DOHH2 (cell line): ENCODE data around the gene ADAP1.

Experiments
- H3F3A ChIP-seq: fragments of 200-600 bp; sonication (generic), shearing (Covaris generic); 2 replicates; pipeline ENCODE4 v1.6.0; 2016; ENCODE audit warnings: antibody characterized with exemption, mild to moderate bottlenecking; ENCODE audit not compliant: control insufficient read depth, insufficient read depth
- H3K27ac ChIP-seq: fragments of 200-600 bp; sonication (generic); 2 replicates; pipeline ENCODE4 v1.5.1; 2014; ENCODE audit warnings: low read depth, mild to moderate bottlenecking, low read length, moderate library complexity
- H3K27me3 ChIP-seq: fragments of 200-600 bp; sonication (generic); 2 replicates; pipeline ENCODE4 v1.6.1; 2014; ENCODE audit warnings: mild to moderate bottlenecking, low read length, mixed read lengths; ENCODE audit not compliant: control insufficient read depth
- H3K36me3 ChIP-seq: fragments of 200-600 bp; sonication (generic); 2 replicates; pipeline ENCODE4 v1.6.1; 2014; ENCODE audit warnings: mild to moderate bottlenecking, low read length, moderate library complexity, mixed read lengths; ENCODE audit not compliant: control insufficient read depth
- H3K4me1 ChIP-seq: fragments of 200-600 bp; sonication (generic); 2 replicates; pipeline ENCODE4 v1.6.1; 2014; ENCODE audit warnings: mild to moderate bottlenecking, low read length, mixed read lengths; ENCODE audit not compliant: control insufficient read depth
- H3K4me2 ChIP-seq: fragments of 200-600 bp; sonication (generic); 2 replicates; pipeline ENCODE4 v1.6.0; 2014; ENCODE audit warnings: mild to moderate bottlenecking, low read length, moderate library complexity
- H3K4me3 ChIP-seq: fragments of 200-600 bp; sonication (generic); 2 replicates; pipeline ENCODE4 v1.5.1; 2014; ENCODE audit warnings: mild to moderate bottlenecking, low read length, mixed read lengths
- H3K79me2 ChIP-seq: fragments of 200-600 bp; sonication (generic); 2 replicates; pipeline ENCODE4 v1.6.1; 2014; ENCODE audit warnings: mild to moderate bottlenecking, low read length, mixed read lengths; ENCODE audit not compliant: control insufficient read depth
- H3K9me2 ChIP-seq: fragments of 200-600 bp; sonication (generic); replicated peaks from 2 replicates; pipeline ENCODE4 v1.6.1; 2014; ENCODE audit warnings: mild to moderate bottlenecking, low read length, mixed read lengths; ENCODE audit not compliant: control insufficient read depth
- H3K9me3 ChIP-seq: fragments of 200-600 bp; sonication (generic); 2 replicates; pipeline ENCODE4 v1.6.1; 2014; ENCODE audit warnings: antibody characterized with exemption, low read length, mixed read lengths; ENCODE audit not compliant: control insufficient read depth, insufficient read depth
- H4K20me1 ChIP-seq: fragments of 200-600 bp; sonication (generic); 2 replicates; pipeline ENCODE4 v1.6.0; 2014; ENCODE audit warnings: low read depth, mild to moderate bottlenecking, antibody characterized with exemption, low read length, moderate library complexity; ENCODE audit not compliant: control insufficient read depth, insufficient read depth
- EZH2phosphoT487 ChIP-seq: fragments of 200-600 bp; sonication (generic); IDR thresholded peaks from 2 replicates; pipeline ENCODE4 v1.6.1; 2017; ENCODE audit warnings: borderline replicate concordance, mild to moderate bottlenecking, antibody characterized with exemption, low read length, moderate library complexity, mixed read lengths
- TF ChIP-seq, protein P1 (sequence below): fragments of 200-600 bp; sonication (generic); IDR thresholded peaks from one replicate; pipeline ENCODE4 v1.5.1; 2014; ENCODE audit warnings: antibody characterized with exemption, mild to moderate bottlenecking, low read depth, low read length; ENCODE audit not compliant: poor library complexity, severe bottlenecking

Gene ADAP1

GRCh38 chr7:923108-924041 lies 31.1 kb downstream of the ADAP1 start:
- H3K36me3 ChIP-seq = no peaks in the 10 kb centered on the region

DNA sequence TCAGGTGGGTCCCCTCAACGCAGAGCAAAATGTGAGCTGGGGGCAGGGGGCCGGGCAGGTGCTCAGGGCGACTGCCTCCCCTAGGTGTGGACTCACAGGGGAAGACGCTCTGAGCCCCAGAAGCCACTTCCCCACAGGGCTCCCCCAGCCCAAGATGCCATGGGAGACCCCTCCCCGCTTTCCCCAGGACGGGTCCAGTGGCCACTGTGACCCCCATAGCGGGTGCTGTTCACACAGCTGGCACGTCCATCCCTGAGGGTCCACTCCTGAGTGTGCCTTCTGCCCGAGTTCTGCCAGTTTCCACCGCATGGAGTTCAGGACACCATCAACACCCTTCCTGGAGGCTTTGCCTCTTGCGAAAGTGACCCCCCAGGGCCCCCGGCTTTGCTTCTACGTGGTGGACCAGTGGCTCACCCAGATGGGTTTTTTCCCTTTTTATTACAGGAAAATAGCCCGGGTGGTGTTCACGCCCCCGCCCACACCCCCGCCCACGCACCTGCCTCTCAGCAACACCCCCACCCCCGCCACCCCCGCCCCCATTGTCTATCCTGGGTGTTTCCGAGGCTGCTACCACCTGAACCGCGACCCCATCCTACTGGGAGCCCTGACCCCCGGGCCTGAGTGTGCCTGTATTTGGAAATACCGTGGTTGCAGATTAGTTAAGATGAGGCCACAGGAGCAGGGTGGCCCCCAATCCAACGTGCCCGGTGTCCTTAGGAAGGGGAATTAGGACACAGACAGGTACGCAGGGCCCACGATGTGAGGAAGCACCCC lies 32.0 kb downstream of the ADAP1 start:
- TF ChIP-seq, protein P1, sequence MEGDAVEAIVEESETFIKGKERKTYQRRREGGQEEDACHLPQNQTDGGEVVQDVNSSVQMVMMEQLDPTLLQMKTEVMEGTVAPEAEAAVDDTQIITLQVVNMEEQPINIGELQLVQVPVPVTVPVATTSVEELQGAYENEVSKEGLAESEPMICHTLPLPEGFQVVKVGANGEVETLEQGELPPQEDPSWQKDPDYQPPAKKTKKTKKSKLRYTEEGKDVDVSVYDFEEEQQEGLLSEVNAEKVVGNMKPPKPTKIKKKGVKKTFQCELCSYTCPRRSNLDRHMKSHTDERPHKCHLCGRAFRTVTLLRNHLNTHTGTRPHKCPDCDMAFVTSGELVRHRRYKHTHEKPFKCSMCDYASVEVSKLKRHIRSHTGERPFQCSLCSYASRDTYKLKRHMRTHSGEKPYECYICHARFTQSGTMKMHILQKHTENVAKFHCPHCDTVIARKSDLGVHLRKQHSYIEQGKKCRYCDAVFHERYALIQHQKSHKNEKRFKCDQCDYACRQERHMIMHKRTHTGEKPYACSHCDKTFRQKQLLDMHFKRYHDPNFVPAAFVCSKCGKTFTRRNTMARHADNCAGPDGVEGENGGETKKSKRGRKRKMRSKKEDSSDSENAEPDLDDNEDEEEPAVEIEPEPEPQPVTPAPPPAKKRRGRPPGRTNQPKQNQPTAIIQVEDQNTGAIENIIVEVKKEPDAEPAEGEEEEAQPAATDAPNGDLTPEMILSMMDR = no peak
- TF ChIP-seq EZH2phosphoT487 = no peak
- Histone ChIP-seq H4K20me1 (no peaks in the 10 kb centered on the region), H3K27ac (no peak overlapping the region), H3K27me3 (peaks cover 66% of the 10 kb centered on the region), H3K36me3 (no peaks in the 10 kb centered on the region), H3K4me2 (peak overlapping the region; percentile 85), H3K4me1 (peaks cover 28% of the 10 kb centered on the region), H3K9me2 (no peaks in the 10 kb centered on the region), H3K4me3 (peak overlapping the region; percentile 64), H3F3A (no peaks in the 10 kb centered on the region; the same call in 1 of the 2 replicates), H3K9me3 (no peaks in the 10 kb centered on the region), H3K79me2 (no peaks in the 10 kb centered on the region)

More at GRCh38 chr7:923108-924041, 31.1 kb downstream of the ADAP1 start:
- Histone ChIP-seq H3K27ac (peak overlapping the region; percentile 14; the same call in 1 of the 2 replicates), H4K20me1 (no peaks in the 10 kb centered on the region), H3K4me1 (peaks cover 28% of the 10 kb centered on the region), H3K9me2 (no peaks in the 10 kb centered on the region), H3K79me2 (no peaks in the 10 kb centered on the region), H3K4me2 (peak overlapping the region; percentile 85), H3F3A (no peaks in the 10 kb centered on the region; the same call in 1 of the 2 replicates), H3K4me3 (peak overlapping the region; percentile 64), H3K27me3 (peaks cover 72% of the 10 kb centered on the region), H3K9me3 (no peaks in the 10 kb centered on the region)
- TF ChIP-seq, protein P1 = no peak
- no peak for TF ChIP-seq EZH2phosphoT487

DNA sequence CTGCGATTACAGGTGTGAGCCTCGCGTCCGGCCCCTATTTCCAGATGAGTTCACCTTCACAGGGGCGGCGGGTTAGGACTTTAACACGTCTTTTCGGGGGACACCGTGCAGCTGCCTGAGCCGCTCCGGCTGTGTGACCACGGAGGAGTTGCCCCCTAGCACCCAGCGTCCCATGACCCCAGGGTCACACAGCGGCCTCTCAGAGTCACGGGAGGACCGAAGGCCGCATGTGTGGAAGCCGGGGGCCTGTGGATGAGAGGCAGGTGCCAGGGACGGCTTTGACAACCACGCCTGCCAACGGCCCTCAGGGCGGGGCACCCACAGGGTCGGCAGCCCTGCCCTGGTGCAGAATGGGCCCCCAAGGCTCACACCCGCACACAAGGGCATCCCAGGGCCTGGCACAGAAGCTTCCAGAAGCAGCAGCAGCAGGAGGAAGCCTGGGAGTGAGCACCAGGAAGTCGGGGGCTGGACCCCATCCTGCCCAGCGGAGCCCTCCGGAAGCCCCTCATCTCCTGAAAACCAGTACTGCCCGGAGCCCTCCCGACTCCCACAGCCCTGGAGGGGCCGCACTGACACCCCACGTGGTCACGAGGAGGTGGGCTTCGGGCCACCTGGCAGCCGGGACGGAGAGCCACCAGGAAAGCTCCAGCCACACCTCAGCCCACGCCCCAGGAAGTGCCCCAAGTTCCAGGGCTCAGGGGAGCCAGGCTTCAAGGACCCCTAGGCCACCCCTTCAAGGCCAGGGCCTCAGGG lies 32.7 kb downstream of the ADAP1 start:
- Histone ChIP-seq H3K9me3 (no peaks in the 10 kb centered on the region), H3K4me1 (peaks cover 28% of the 10 kb centered on the region), H3K27ac (no peak overlapping the region), H4K20me1 (no peaks in the 10 kb centered on the region), H3K36me3 (no peaks in the 10 kb centered on the region), H3K79me2 (no peaks in the 10 kb centered on the region), H3K9me2 (no peaks in the 10 kb centered on the region), H3K4me2 (no peak overlapping the region), H3K4me3 (no peak overlapping the region), H3F3A (no peaks in the 10 kb centered on the region; the same call in 1 of the 2 replicates), H3K27me3 (peaks cover 59% of the 10 kb centered on the region)
- 0 out of 2 replicates have a peak, but pooled peaks have one; percentile 20 for TF ChIP-seq EZH2phosphoT487
- TF ChIP-seq, protein P1 = no peak
